ENCODE data around the gene AGBL1.

- TF ChIP-seq SIN3A (IDR thresholded peaks at IDR 0.05; ENCODE audit: borderline replicate concordance, insufficient read depth, low read length) (no peak), POLR2AphosphoS5 (IDR thresholded peaks at IDR 0.05; ENCODE audit: low read depth, low read length) (no peak), FOXP2 (optimal IDR thresholded peaks at IDR 0.05; ENCODE audit: borderline replicate concordance, extremely low read depth, extremely low read length, insufficient read depth) (no peak), REST (IDR thresholded peaks at IDR 0.05; ENCODE audit: insufficient read depth in 1 of 2, low read depth in 2 of 2, low read length in 2 of 2) (no peak), TAF1 (IDR thresholded peaks at IDR 0.05; ENCODE audit: borderline replicate concordance, insufficient read depth, low read length) (no peak)
Observed at GRCh38 chr15:86840996-86841395, 761.3 kb downstream of the AGBL1 start.

Measured in PFSK-1 (cell line).